HG02623 (cell line): ENCODE measurements around the gene MEOX2.

Experiments
- ATAC-seq: cut with Tn5 transposase; IDR thresholded peaks from one replicate; pipeline ENCODE4 v1.9.1; 2021; ENCODE audit warnings: moderate library complexity; ENCODE audit not compliant: unreplicated experiment

MEOX2 gene

GRCh38 chr7:15686295-15686956, at the start of gene MEOX2:
MEOX2 (minus strand) TSS chr7:15686683; CDS start chr7:15686402, 281 bp downstream.
- ATAC-seq = no peak

- ATAC-seq = no peak
Measured at GRCh38 chr7:15729746-15730145, 43.3 kb upstream of the MEOX2 start.

GRCh38 chr7:15725051-15725450, 38.6 kb upstream of the MEOX2 start:
- no peak for ATAC-seq

GRCh38 chr7:15723841-15724240, 37.4 kb upstream of the MEOX2 start:
- no peak for ATAC-seq

GRCh38 chr7:15720849-15721471, 34.5 kb upstream of the MEOX2 start:
- ATAC-seq = no peak

GRCh38 chr7:15719311-15719710, 32.8 kb upstream of the MEOX2 start:
- ATAC-seq = no peak

- ATAC-seq = no peak
Measured at GRCh38 chr7:15715435-15715834, 29.0 kb upstream of the MEOX2 start.

- no peak for ATAC-seq
Measured at GRCh38 chr7:15709978-15710377, 23.5 kb upstream of the MEOX2 start.

- no peak for ATAC-seq
Measured at GRCh38 chr7:15707570-15707969, 21.1 kb upstream of the MEOX2 start.

GRCh38 chr7:15703732-15704131, 17.2 kb upstream of the MEOX2 start:
- no peak for ATAC-seq

GRCh38 chr7:15692501-15693020, 6.1 kb upstream of the MEOX2 start:
- no peak for ATAC-seq

GRCh38 chr7:15688911-15689310, 2.4 kb upstream of the MEOX2 start:
- no peak for ATAC-seq

GRCh38 chr7:15688279-15688626, 1.8 kb upstream of the MEOX2 start:
- ATAC-seq = no peak

- ATAC-seq = no peak
Measured at GRCh38 chr7:15687546-15688278, 1.2 kb upstream of the MEOX2 start.

- no peak for ATAC-seq
Measured at GRCh38 chr7:15686957-15687545, 568 bp upstream of the MEOX2 start.

GRCh38 chr7:15685358-15686294, 857 bp downstream of the MEOX2 start:
- ATAC-seq = no peak

- ATAC-seq = no peak
Measured at GRCh38 chr7:15684871-15685270, 1.6 kb downstream of the MEOX2 start.

- no peak for ATAC-seq
Measured at GRCh38 chr7:15684111-15684800, 2.2 kb downstream of the MEOX2 start.

- no peak for ATAC-seq
Measured at GRCh38 chr7:15682751-15683245, 3.7 kb downstream of the MEOX2 start.

- ATAC-seq = no peak
Measured at GRCh38 chr7:15682111-15682510, 4.4 kb downstream of the MEOX2 start.
